GM21423 (cell line): ENCODE data around the gene LRP10.
A peak's percentile ranks its signal among the peaks of the same experiment; 100 is the strongest.
"Not testable (repeated sequence)": the region's sequence is repeated elsewhere in the genome, so short reads cannot be mapped to it uniquely, and the experiment has no call there.

Source experiments
- ATAC-seq: cut with Tn5 transposase; IDR thresholded peaks from one replicate; pipeline ENCODE4 v1.9.1; 2021; ENCODE audit warnings: mild to moderate bottlenecking, moderate library complexity; ENCODE audit not compliant: unreplicated experiment

The LRP10 gene

DNA sequence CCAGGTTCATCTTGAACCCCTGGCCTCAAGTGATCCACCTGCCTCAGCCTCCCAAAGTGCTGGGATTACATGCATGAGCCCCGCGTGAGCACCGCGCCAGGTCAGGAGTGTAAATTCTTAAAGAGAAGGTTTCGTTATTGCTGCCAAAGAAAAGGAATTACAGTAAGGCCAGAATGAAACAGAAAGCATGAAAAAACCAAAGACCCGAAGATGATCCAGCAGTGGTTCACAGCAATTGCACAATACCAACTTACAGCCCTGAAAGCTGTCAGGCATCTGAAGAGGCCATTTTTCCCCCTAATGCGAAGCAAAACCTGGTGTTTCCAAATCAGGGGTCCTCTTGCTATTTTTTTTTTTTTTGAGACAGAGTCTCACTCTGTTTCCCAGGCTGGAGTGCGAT lies 37.1 kb downstream of the LRP10 start:
- ATAC-seq, result no peak

DNA sequence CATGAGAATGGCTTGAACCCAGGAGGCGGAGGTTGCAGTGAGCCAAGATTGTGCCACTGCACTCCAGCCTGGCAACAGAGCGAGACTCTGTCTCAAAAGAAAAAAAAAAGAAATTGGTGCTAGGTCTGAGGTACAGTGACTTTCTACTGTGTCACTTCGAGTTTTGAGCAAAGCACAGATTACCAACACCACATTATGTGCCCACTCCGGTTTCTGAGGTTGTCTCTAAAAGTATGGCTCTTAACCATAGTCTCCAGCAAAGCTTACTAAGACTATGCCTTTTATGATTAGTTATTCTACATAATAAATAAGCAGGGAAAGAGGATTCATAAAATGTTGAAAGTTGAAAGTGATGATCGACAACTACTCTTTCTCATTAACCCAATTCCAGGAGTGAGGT lies 39.4 kb downstream of the LRP10 start:
- no peak for ATAC-seq

DNA sequence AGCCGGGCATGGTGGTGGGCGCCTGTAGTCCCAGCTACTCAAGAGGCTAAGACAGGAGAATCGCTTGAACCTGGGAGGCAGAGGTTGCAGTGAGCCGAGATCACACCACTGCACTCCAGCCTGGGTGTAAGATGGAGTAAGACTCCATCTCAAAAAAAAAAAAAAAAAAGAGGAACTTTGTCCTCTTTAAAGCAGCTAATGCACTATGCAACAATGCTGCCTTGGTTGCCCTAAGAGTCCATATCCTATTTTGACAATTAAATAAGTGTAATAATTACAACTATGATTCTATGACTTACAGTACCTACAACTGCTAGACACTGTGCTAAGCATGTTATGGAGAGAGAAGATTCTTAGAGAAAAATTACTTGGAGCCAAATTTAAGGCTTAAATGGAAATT lies 43.3 kb downstream of the LRP10 start:
- ATAC-seq, result not testable (repeated sequence)

DNA sequence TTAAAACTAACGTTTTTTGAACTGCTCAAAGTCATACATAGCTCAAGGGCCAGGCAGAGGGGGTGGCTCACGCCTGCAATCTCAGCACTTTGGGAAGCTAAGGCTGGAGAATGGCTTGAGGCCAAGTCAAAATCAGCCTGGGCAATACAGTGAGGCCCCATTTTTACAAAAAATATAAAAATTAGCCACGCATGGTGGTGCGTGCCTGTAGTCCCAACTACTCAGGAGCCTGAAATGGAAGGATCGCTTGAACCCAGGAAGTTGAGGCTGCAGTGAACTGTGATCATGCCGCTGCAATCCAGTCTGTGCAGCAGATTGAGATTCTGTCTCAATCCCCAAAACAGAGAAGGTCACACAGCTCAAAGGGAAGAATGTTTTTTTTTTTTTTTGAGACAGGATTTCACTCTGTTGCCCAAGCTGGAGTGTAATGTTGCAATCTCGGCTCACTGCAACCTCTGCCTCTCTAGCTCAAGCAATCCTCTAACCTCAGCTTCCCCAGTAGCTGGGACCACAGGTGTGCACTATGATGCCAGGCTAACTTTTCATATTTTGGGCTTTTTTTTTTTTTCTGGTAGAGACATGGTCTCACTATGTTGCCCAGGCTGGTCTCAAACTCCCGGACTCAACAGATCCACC lies 44.5 kb downstream of the LRP10 start:
- no peak for ATAC-seq

GRCh38 chr14:22918804-22919600 lies 47.5 kb downstream of the LRP10 start, which contains the start of gene RBM23:
Gene RBM23, minus strand, starts transcription at chr14:22919149.
- peak; percentile 90 for ATAC-seq

GRCh38 chr14:22919601-22919921 lies 48.0 kb downstream of the LRP10 start:
- ATAC-seq, result peak; percentile 8

- ATAC-seq, result no peak
Measured at GRCh38 chr14:22920697-22921096, 49.2 kb downstream of the LRP10 start.

DNA sequence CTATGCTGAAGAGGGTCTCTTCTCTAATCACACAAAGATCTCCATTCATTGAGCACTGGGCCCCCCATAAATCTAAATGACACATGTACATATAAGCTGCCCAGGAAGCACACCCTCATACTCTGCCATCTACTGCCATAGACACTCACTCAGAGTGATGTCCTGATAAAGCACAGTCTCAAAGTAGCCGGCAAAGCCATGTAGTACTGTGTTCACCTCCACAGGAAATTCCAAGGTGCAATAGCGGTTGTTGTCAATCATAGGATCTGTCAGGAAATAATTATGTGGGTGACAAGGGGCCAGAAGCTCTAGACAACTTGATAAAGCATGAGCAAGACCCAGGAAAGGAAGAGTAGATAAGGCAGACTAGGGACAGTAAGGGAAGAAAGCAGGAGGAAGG lies 50.8 kb downstream of the LRP10 start:
- no peak for ATAC-seq

GRCh38 chr14:22923746-22924145 lies 52.2 kb downstream of the LRP10 start:
- no peak for ATAC-seq

GRCh38 chr14:22925513-22925912 lies 54.0 kb downstream of the LRP10 start:
- no peak for ATAC-seq

- ATAC-seq, result no peak
Measured at GRCh38 chr14:22926316-22926715, 54.8 kb downstream of the LRP10 start.

GRCh38 chr14:22928237-22929103 lies 56.9 kb downstream of the LRP10 start:
- no peak for ATAC-seq

DNA sequence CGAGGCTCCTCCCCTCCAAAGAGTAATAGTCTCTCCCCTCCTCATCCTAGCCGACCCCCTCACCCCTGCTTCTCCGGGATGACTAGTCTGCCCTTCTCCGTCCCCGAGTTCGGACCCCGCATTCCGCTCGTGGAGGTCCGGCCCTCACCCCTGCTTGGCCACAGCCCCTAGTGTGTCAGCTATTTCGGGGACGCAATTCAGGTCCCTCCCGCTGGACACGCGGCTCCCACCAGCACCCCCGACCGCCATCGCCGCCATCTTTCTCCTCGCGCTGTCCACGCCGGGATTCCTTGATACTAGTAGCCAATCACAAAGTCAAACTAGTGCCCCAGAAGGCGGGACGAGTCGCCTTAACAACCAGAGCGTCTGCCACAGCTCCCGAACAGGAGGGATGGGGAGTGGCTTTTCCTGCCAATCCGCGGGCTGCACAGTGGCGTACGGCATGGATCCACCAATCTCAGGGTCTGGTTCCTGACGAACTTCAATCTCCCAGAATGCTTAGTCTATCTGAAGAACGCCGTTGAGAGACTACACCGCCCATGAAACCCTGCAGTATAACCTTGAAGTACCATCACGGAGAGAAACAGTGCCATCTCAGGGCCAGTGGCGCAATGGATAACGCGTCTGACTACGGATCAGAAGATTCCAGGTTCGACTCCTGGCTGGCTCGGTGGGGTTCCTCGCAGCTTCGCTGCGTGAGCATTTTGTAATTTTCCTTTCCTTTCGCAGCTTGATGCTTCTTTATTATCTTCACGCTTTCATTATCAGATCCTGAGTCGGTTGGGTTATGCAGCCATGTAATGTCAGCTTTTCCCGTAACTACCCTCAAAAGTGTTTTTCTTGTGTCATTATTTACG lies 57.8 kb downstream of the LRP10 start, which contains the start of gene PRMT5:
Gene PRMT5, minus strand, starts transcription at position 273 of the 857 bp plus-strand sequence. Its CDS starts 15 bp downstream, at position 258.
- ATAC-seq, result peak; percentile 91

DNA sequence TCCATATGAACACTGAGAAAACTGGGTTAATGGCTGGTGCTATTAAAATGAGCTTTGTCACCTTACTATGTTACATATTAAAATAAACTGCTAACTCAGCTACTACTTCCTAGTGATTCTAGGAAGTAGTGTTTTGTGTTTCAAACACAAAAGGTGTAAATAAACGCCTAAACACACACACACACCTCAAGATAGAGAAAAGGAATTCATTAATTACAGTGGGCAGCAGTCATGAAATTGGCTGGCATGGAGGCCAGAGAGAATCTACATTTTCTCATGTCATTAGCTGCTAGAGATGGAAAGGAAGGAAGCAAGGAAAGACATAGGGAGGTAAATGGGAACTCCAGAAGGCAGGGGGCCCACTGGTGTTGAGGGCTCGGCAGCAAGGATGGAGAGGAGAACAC lies 58.4 kb downstream of the LRP10 start:
- no peak for ATAC-seq
